DMS153 treated with DMSO at 0.1 percent for 48 hours (cell line): ENCODE data around the gene CD1E.
"Not testable (repeated sequence)": the region's sequence is repeated elsewhere in the genome, so short reads cannot be mapped to it uniquely, and the experiment has no call there.

Experiments used
- DNase-seq: peaks from one replicate; lab custom pipeline; 2025; ENCODE audit not compliant: unreplicated experiment; lab: John Stamatoyannopoulos, UW

The CD1E gene

GRCh38 chr1:158353303-158354075, at the start of gene CD1E:
Gene CD1E, plus strand, starts transcription at chr1:158353894. Its CDS starts 95 bp downstream, at chr1:158353989.
- no peak for DNase-seq

GRCh38 chr1:158310623-158311022, 43.1 kb upstream of the CD1E start:
- no peak for DNase-seq

DNA sequence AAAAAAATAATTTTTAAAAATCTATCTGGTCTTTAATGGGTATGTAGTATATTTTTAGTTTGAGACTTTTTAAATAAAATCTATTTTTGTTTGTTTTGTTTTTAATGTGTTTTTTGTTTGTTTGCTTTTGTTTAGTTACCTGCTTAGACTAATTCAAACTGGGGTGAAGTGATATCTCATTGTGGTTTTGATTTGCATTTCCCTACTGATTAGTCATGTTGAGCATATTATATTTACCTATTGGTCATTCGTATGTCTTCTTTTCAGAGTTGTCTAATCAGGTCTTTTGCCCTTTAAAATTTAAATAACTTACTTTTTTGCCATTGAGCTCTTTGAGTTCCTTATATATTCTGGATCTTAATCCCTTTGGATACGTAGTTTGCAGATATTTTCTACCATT, 42.6 kb upstream of the CD1E start:
- no peak for DNase-seq

GRCh38 chr1:158323866-158324265, 29.8 kb upstream of the CD1E start:
- no peak for DNase-seq

DNA sequence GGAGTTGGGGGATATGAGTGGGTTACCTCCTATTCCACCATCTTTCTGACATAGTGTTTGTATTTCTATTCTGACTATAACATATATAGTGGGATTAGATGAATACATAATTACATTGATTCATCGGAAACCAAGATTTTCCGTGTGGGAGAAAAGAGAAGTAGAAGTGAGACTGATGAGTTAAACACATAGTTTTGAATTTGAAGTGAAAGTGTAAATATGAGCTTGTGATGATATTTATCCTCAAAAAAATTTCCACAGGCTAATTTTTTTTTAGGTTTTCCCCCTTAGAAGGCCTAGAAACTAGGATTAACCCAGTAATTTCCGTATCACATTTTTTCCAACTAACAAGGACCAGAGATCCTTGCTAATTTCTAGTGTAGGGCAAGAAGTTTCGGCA, 29.3 kb upstream of the CD1E start:
- no peak for DNase-seq

DNA sequence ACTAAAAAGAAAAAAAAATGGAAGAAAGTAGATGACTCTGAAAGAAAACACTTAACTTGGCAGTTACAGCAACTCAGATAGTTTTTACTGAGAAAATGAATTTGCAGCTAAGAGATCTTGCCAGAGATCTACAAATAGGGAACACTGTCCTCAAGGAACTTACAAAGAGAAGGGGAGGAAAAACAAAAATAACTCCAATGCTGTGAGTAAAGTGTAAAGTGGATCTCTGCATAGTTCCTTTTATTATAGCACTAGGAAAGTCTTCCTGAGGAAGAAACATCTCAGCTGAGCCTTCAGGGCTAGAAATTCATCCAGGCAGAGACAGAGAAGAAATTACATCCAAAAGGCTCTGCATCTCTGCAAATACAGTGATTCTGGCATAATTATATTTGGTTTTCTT, 26.2 kb upstream of the CD1E start:
- DNase-seq = no peak

DNA sequence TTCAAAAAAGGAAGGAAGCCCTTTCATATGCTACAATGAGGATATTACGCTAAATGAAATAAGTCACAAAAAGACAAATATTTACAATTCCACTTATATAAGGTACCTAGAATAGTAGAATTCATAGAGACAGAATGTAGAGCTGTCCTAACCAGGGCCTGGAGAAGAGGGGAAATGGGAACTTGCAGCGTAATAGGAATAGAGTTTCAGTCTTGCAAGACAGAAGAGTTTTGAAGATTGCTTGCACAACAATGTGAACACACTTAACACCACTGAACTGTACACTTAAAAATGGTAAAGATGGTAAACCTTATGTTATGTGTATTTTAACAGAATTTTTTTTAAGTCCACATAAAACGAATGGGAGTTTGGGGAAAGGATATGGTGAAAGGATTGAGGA, 25.3 kb upstream of the CD1E start:
- no peak for DNase-seq

GRCh38 chr1:158329300-158329699, 24.4 kb upstream of the CD1E start:
- DNase-seq = no peak

GRCh38 chr1:158329733-158330132, 24.0 kb upstream of the CD1E start:
- DNase-seq = no peak

GRCh38 chr1:158330391-158331105, 23.1 kb upstream of the CD1E start:
- no peak for DNase-seq

GRCh38 chr1:158331106-158331425, 22.6 kb upstream of the CD1E start:
- DNase-seq = no peak

GRCh38 chr1:158331481-158332150, 22.1 kb upstream of the CD1E start, which contains the start of gene CD1B:
Gene CD1B, minus strand, starts transcription at chr1:158331531. Its CDS starts 108 bp downstream, at chr1:158331423.
- DNase-seq = no peak

GRCh38 chr1:158333405-158334155, 20.1 kb upstream of the CD1E start:
- no peak for DNase-seq

GRCh38 chr1:158334526-158335212, 19.0 kb upstream of the CD1E start:
- DNase-seq = no peak

DNA sequence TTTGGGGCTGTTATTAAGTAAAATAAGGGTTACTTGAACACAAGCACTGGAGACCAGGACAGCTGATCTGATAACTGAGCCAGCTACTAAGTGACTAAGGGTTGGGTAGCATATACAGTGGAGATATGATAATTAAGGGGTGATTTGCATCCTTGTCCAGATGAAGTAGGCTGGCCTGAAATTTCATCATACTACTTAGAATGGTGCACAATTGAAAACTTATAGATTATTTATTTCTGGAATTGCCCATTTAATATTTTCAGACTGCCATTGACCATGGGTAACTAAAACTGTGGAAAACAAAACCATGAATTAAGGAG, 18.5 kb upstream of the CD1E start:
- no peak for DNase-seq

DNA sequence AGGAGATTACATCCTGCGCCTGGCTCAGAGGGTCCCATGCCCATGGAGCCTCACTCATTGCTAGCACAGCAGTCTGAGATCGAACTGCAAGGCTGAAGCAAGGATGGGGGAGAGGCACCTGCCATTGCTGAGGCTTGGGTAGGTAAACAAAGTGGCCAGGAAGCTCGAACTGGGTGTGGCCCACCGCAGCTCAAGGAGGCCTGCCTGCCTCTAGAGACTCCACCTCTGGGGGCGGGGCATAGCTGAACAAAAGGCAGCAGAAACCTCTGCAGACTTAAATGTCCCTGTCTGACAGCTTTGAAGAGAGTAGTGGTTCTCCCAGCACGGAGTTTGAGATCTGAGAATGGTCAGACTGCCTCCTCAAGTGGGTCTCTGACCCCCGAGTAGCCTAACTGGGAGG, 17.3 kb upstream of the CD1E start:
- DNase-seq = not testable (repeated sequence)

DNA sequence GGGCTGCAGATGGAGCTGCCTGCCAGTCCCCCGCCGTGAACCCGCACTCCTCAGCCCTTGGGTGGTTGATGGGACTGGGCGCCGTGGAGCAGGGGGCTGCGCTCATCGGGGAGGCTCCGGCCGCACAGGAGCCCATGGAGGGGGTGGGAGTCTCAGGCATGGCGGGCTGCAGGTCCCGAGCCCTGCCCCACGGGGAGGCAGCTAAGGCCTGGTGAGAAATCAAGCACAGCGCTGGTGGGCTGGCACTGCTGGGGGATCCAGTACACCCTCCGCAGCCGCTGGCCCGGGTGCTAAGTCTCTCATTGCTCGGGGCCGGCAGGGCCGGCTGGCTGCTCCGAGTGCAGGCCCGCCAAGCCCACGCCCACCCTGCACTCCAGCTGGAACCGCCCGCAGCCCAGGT, 4.7 kb upstream of the CD1E start:
- DNase-seq = not testable (repeated sequence)

DNA sequence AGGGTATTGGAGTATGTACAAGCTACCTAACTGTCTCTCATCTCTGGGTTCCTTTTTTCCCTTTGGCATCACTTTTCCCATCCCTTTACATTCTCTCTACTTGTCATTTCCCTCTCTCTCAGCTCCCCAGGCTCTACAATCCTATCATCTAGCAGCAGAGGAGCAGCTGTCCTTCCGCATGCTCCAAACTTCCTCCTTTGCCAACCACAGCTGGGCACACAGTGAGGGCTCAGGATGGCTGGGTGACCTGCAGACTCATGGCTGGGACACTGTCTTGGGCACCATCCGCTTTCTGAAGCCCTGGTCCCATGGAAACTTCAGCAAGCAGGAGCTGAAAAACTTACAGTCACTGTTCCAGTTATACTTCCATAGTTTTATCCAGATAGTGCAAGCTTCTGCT, 561 bp downstream of the CD1E start:
- no peak for DNase-seq

GRCh38 chr1:158355773-158356285, 2.1 kb downstream of the CD1E start:
- no peak for DNase-seq

DNA sequence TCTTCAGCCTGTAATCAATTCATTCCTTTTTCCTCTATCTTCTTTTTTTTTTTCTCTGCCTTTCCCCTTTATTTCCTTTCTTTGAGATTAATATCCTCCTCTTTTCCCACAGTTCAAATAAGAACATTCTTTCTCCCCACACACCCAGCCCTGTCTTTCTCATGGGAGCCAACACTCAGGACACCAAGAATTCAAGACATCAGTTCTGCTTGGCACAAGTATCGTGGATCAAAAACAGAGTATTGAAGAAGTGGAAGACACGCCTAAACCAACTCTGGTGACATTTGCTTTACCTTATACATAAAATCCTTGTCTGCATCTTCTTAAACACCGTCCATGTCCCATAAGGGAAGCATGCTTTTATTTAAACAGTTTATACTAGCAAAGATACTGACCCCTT, 2.9 kb downstream of the CD1E start:
- no peak for DNase-seq

DNA sequence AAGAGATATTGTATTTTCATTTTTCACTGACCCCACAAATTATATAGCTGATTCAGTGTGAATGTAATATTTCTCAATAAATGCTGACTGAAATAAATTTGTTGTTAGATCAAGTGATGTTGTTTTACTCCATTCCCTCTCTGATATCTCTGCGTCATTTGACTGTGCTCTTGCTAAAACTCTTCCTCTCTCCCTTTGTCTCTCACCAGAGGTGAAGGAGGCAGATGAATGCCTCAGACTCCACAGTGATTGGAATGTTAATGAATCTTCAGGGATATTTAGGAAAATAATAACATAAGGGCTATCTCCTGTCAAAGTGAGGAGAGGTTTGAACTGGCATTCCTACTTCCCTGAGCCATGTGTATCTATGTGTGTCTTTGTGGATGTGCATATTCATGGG, 3.7 kb downstream of the CD1E start:
- DNase-seq = no peak
